HG03066 (cell line): Measurements from ENCODE around the gene AFG3L2.

Source experiments
- ATAC-seq: cut with Tn5 transposase; IDR thresholded peaks from one replicate; pipeline ENCODE4 v1.9.1; 2021; ENCODE audit warnings: low read depth; ENCODE audit not compliant: unreplicated experiment

The AFG3L2 gene

DNA sequence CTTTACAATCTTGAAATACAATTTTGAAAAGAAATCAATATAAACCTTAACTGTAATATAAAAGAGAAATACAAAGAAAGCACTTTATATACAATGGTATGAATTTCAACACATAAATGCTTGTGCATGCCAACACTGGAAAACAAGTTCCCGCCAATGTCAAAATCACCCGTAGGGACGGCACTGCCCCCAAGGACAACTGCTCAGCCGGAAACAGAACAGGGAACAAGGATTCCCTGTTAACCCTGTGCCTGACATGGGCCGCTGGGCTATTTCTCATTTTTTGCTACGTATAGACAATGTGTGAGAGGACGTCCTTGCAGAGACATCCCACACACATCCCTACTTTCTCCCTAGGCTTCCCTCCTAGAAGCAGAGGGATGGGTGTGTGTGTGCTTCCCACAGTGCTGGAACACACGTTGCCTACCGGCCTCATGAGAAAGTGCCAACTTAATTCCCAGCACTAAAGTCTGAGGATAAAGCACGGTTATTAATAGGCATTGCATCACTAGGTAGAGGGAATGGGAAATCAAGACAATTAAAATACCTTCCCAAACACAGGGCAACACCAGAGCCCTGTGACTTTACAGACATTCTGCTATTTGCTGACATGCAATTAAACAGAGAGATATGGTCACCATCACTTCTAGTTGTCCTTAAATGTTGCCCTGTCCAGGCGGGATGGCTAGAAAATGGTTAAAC lies 14.4 kb downstream of the AFG3L2 start:
- no peak for ATAC-seq

DNA sequence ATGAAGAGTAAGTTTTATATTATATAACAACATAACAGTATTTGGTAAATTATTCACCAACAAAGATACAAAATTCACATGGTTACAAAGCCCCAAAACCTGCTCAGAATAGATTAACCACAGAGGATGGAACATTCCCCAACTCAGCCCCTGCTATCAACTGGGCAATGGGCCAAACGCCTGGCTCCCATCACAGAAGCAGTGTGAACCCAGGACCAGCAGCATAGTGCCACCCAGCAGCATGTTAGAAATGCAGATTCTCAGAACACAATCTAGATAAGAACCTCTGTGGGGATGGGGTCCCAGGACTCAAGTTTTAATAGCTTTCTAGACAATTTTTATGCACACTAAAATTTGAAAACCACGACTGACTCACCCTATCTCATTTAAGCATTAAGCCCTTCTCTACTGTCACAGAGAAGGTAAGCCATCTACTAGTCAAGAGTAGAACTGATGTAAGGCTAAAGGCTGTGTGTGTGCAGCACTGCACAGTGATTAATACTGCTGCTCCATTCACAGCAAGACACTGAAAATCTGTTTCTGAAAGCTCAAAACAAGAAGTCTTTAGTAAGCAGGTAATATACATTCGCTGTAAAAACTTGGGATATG lies 15.2 kb downstream of the AFG3L2 start:
- ATAC-seq, result no peak

DNA sequence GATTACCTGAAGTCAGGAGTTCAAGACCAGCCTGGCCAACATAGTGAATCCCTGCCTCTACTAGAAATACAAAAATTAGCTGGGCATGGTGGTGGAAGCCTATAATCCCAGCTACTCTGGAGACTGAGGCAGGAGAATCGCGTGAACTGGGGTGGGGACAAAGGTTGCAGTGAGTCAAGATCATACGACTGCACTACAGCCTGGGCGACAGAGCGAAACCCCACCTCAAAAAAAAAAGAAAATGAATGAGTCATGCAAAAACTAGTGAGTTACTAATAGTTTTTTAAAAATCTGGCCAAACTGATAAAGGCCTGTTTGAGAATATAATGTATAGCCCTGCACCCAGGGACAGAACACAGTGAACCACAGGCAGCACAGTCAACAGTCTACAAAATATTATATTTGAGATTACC lies 17.5 kb downstream of the AFG3L2 start:
- ATAC-seq, result no peak

DNA sequence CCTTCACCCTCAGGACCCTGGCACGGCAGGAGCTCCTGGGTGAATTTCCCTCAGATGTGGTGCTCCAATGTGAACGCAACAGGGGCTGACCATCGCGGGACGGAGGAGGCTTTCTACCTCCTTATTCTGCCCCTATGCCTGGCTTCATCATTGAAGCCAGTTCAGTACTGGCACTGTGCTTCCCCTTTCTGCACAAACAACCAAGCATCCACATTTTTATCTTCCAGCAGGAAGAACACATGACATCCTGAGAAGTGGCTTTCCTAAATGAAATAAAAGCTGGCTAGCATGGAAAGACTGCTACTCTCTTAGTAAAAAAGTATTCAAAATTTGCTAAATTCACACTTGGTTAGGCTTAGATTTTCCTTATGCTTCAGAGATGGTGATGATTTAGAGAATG lies 24.8 kb downstream of the AFG3L2 start:
- no peak for ATAC-seq

DNA sequence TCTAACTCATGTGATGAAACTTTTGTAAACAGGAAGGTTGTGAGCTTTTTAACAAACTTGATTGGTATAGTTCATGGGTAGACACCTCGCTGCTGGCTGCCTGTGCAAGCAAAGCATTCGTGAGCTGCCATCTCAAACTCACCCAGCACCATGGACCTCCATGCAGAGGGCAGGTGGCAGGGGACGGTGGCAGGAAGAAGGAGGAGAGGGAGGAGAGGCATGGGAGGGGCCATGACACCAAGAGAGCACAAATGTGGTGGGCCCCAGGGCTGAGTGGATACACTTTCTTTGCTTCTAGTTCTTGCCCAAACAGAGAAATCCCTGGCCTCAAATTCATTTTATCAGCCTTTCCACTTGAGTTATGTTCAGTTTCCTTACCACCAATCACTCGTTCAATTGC lies 29.1 kb downstream of the AFG3L2 start:
- no peak for ATAC-seq

DNA sequence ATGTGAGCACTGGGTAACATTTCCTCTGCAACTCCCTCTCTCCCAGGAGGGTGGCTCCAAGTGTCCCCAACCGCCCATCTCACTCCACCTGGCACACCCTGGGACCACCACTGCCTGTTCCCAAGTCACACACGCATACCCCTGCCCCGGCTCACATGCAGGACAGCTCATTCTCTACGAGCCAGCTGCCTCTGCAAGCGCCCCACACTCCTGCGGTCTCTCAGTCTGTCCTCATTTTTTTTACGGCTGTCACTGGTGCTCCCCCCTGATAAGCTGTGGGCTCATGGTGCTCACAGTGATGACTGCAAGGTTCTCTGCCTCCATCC lies 30.8 kb downstream of the AFG3L2 start:
- ATAC-seq, result no peak

DNA sequence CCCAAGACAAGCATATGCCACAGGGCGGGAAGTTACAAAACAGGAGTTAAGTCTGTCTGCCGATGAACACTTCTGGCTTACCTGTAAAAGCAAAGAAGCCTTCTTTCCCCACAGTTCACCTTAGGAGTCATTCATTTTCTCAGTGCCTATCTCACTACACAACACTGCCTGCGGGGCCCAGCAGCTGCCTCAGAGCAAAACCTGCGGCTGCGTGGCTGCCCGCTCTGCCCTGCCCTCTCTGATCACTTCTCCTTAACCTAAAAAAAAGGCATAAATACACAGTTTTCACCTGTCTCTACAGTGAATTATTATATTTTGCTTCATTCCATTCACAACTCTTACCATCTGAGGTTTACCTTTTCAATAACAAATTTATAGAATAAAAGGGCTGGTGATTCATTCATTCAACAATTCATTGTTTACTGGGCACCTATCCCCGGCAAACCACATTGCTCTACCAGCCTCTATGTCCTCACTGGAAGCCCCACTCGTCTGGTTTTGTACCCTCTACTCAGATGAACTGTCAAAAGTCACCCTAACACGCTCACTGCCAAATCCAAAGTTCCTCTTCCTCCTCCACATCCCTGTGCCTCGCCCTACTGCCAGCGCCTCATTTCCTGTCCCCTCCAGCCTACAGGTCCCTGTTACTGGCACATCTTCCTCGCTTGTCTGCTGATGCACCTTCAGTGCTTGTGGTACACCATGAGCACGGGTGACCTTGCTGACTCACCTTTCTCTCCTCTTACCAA lies 31.4 kb downstream of the AFG3L2 start:
- no peak for ATAC-seq

DNA sequence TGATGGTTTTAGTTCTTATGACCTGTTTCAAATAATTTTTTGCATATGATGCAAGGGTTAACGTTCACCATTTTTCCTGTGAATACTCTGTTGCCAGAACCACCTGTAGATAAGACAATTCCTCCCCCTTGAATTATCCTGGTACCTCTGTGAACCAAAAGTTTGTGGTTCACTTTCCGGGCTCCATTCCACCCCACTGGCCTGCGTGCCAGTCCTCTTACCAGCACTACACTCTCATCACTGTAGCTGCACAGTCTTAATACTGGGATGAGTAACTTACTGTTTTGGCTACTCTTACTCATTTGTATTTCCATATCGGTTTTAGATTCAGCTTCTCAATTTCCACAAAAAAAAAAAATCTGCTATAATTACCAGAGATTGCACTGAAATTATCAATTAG lies 34.4 kb downstream of the AFG3L2 start:
- ATAC-seq, result no peak

DNA sequence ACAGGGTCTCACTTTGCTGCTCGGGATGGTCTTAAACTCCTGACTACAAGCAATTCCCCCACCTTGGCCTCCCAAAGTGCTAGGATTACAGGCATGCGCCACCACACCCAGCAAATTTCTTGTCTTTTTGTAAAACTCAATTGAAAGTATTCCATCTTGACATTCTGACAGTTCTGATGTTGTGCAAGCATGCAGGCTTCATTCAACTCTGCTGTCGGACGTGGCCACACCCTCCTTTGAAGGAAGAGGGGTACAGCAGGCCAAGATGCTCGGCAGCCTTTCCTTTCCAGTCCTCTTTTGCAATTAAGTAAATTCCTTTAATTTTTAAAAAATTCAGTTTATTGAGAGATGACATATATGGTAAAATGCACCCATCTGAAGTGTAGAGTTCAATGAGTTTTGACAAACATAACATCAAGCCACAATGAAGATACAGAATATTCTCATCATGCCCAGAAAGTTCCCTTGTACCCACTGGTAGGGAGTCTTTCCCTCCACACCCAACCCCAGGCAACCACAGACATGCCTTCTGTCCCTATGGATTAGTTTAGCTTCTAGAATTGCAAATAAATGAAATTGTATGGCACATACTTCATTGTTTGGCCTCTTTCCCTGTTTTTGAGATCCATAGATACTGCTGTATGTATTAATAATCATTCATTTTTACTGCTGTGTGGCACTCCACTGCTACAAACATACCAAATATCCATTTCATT lies 35.9 kb downstream of the AFG3L2 start:
- ATAC-seq, result no peak

DNA sequence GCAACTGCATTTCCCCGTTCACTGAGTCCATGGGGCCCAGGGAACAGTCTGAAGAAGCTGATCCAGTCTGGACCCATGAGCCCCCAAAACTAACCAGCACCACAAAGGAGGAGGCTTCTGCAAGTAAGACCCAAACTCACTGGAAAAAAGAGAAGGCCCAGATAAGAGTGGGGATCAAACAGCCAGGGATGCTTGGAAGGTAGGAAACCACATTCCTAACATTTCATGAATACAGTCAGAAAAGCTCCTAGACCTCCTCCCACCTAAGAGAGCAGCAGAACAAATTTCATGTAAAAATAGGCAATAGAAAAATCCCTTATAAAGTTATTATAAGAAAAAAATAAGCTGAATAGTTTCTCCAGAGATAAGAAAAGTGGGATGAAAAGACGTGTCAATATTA lies 38.6 kb downstream of the AFG3L2 start:
- no peak for ATAC-seq

DNA sequence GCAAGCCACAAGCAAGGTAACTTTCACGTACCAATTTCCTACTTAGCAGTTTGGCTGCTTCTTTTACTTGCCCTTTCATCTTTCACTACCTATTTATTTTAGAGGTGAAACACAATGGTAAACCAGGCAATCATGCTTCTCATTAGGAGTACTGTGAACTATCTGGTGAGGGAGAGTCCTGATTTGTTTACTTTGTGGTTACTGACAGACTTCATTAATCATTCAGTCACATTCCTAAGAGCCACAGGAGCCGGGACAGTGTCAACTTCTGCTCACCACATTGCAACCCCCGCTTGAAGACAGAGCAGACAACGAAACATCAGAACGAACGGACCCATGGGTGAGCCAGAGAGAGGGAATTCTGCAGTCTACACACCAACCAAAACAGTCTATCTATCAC lies 40.1 kb downstream of the AFG3L2 start:
- ATAC-seq, result no peak

DNA sequence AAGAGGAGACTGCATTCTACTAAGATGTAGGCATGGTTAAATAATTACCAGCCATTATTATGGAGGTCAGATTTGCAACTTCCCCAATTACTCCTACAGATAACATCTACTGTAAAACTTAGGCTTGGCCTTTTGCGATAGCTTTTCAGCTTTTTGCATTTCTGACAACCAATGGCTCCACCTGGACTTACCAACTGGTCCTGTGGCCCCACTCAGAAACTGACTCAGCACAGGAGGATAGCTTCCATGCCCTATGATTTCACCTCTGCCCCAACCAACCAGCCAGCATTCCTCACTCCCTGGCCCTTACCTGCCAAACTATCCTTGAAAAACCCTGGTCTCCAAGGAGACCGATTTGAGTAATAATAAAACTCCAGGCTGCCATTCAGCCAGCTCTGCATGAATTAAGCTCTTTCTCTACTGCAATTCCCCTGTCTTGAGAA lies 40.8 kb downstream of the AFG3L2 start:
- no peak for ATAC-seq

DNA sequence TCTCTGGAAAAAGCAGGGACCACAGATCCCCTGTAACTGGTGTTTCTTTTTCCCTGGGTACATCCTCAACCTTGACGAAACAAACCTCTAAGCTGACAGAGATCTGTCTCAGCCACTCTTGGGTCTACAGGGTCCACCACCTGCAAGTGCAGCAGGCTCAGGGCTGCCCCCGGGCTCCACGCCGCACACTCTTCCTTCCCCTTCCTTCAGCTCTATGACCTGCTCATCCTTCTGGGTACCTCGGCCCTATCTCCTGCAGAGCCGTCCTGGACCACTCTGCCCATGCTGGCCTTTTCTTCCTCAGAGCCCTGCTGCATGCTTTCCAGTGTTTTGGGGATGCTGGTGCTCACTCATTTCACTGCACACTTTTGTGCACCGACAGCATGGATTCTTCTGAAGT lies 41.5 kb downstream of the AFG3L2 start:
- no peak for ATAC-seq

DNA sequence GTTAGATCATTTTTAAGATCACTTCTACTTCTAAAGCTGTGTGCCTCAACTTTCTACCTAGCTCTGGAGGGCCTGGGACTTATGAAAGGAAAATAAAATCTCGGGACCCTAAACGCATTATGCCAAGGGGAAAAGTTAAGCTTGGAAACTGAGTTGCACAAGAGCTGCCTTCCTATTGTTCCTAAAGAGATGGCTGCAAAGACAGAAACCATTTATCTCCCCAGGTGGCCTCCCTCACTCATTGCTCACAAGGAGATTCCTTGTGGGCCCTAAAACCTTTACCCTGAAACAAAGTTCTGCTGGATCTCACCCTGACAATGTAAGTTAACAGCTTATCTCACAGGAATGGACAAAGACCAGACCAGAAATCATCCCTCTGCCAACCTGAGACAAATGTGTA lies 42.2 kb downstream of the AFG3L2 start:
- no peak for ATAC-seq

DNA sequence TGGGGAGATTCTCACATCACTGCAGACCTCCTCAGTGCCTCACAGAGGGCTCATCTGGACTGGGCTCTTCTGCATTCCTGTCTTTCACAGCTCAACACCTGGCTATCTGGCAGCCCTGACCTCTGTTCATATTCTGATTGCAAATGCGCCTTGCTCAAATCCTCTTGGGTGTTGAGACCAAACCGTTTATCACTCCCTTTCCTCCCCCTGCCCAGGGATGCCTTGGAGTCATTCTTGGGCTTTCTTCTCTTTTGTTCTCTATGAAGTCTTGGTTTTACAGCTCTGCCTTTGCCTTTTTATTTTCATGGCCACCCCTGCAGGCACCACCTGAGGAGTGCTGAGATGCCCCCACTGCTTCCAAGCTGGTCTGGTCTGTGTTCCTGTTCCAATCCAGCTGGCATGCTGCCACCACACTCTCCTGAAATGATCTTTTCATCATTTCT lies 42.6 kb downstream of the AFG3L2 start:
- no peak for ATAC-seq

DNA sequence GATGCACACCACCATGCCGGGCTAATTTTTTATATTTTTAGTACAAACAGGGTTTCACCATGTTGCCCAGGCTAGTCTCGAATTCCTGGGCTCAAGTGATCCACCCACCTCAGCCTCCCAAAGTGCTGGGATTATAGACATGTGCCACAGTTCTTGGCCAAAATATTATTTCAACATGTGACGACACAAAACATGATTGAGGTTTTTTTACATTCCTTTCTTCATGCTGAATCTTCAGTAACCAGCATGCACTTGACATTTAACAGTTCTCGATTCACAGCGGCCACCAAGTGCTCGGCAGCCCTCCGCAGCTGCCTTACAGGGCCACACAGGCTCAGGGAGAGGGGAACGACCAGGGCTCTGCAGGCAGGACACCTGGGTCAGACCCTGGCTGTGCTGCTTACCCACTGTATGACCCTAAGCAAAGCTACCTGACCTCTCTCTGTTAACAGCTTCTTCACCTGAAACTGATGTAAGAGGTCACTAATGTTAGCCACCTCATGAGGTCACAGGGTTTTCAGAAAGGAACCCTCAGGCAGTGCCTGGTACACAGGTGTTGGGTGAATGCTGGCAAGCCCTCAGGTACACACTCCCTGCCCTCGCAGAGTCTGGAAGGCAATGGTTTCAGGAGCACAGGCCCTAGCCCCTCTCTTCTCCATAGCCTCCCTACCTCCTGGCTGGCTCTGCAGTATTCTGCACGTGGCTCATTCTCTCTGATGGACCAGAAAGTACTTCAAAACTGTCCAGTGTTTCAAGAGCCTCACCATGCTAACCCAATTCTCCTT lies 43.3 kb downstream of the AFG3L2 start:
- no peak for ATAC-seq

DNA sequence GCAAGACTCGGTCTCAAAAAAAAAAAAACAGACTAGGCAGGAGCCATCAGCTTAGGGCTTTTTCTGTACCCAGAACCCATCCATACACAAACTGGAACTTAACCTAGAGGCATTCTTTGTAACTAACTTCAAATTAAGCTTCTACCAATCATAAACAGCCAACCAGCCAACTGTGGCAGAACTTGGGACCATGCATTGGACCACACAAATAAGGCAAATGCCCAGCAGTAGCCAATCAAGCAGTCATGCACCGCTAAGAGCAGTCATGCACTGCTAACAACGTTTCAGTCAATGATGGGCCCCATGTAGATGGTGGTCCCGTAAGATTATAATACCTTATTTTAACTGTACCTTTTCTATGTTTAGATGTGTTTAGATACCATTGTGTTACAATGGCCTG lies 46.3 kb downstream of the AFG3L2 start:
- ATAC-seq, result no peak

DNA sequence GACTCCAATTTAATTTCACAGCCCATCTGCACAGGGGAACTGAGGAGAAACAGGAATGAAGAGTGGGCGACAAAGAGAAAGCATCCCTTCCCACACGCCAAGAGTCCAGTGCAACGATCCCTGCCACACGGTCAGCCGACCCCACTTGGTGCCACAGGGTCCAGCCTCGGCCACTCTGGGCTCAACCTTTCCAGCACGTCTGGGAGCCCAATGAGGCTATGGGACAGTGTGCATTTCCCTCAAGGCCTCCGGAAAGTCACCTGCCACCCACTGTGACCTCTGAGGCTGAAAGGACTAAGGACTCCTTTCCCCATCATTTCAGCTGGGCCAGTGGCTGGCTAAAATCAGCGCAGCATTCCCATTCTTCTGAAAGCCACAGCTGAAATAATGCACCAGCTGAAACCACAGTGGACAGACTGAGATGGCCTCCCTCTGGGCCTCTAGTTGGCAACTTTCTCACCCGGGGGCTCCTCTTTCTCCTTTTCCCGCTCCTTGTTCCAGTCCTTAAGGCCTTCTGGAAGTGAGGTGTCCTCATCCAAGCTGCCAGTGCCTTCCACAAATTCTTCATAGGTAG lies 47.8 kb downstream of the AFG3L2 start:
- ATAC-seq, result no peak

DNA sequence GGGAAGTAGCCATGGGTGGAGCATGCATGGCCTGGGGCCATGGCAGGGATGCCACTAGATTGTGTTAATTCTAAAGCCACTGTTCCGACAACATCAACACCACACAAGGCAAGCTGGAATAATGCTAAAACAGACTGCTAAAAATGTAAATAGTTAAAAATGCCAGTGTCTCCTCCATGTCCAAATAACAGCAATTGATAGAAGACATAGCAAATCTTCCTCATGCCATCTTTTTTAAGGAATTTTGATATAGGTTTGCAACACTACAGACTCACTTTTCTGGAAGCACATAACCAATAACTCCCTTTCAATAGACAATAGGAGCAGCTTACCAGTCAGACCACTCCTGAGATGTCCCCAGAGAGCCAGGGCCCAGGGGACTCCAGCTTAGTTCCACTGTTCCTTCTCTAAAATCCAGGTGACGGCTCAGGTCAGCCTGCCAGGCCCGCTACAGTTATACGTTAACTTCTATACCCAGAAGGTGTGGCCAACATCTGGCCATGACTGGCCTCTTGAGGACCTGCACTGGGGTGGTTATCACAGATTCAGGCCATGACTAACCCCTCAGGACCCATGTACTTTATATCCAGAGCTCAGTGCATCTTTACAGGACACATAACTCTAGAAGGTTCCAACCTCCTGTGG lies 48.7 kb downstream of the AFG3L2 start:
- no peak for ATAC-seq
